Hepatocyte (in vitro differentiated cells): ENCODE data around the gene EXOC3. TPM values are rescaled to one million over a fixed set of nuclear protein-coding genes. Genes with fewer than 3 reads are reported as not detected.

Source experiments
- DNase-seq: peaks from one replicate; pipeline ENCODE4 v3.0.0-alpha.2; 2016; ENCODE audit warnings: low spot score
- H2AFZ ChIP-seq: fragments of 200-600 bp; sonication (generic); 2 replicates; pipeline ENCODE4 v1.6.0; 2016; ENCODE audit warnings: antibody characterized with exemption, mild to moderate bottlenecking
- H3K27ac ChIP-seq: fragments of 200-600 bp; sonication (generic); 2 replicates; pipeline ENCODE4 v1.5.1; 2016; ENCODE audit warnings: mild to moderate bottlenecking
- H3K27me3 ChIP-seq: fragments of 200-600 bp; sonication (generic); 2 replicates; pipeline ENCODE4 v1.6.1; 2016
- H3K36me3 ChIP-seq: fragments of 200-600 bp; sonication (generic); replicated peaks from 2 replicates; pipeline ENCODE4 v1.5.1; 2016; ENCODE audit warnings: low read depth; ENCODE audit not compliant: insufficient read depth
- H3K4me1 ChIP-seq: fragments of 200-600 bp; sonication (generic); 2 replicates; pipeline ENCODE4 v1.5.1; 2016; ENCODE audit warnings: mild to moderate bottlenecking, moderate library complexity; ENCODE audit not compliant: insufficient read depth
- H3K4me2 ChIP-seq: fragments of 200-600 bp; sonication (generic); 2 replicates; pipeline ENCODE4 v1.6.0; 2016
- H3K4me3 ChIP-seq: fragments of 200-600 bp; sonication (generic); 2 replicates; pipeline ENCODE4 v1.5.1; 2016; ENCODE audit warnings: mild to moderate bottlenecking
- H3K79me2 ChIP-seq: fragments of 200-600 bp; sonication (generic); 2 replicates; pipeline ENCODE4 v1.6.0; 2017; ENCODE audit warnings: mild to moderate bottlenecking
- H3K9me2 ChIP-seq: fragments of 200-600 bp; sonication (generic); replicated peaks from 2 replicates; pipeline ENCODE4 v1.6.0; 2017; ENCODE audit warnings: mild to moderate bottlenecking; ENCODE audit not compliant: insufficient read depth
- H3K9me3 ChIP-seq: fragments of 200-600 bp; sonication (generic); 2 replicates; pipeline ENCODE4 v1.5.1; 2016; ENCODE audit warnings: low read depth, mild to moderate bottlenecking
- H4K20me1 ChIP-seq: fragments of 200-600 bp; sonication (generic); 2 replicates; pipeline ENCODE4 v1.6.0; 2016; ENCODE audit warnings: mild to moderate bottlenecking; ENCODE audit not compliant: insufficient read depth, poor library complexity, severe bottlenecking
- CTCF ChIP-seq: fragments of 200-600 bp; sonication (generic); IDR thresholded peaks from 2 replicates; pipeline ENCODE4 v1.5.1; 2016; ENCODE audit warnings: antibody characterized with exemption, mild to moderate bottlenecking; ENCODE audit not compliant: poor library complexity
- EZH2 ChIP-seq: fragments of 200-600 bp; sonication (generic); IDR thresholded peaks from 2 replicates; pipeline ENCODE4 v1.6.1; 2016; ENCODE audit warnings: antibody characterized with exemption, mild to moderate bottlenecking, borderline replicate concordance
- EZH2phosphoT487 ChIP-seq: fragments of 200-600 bp; sonication (generic); IDR thresholded peaks from one replicate; pipeline ENCODE4 v1.6.1; 2018; ENCODE audit warnings: antibody characterized with exemption, mild to moderate bottlenecking, low read depth, moderate library complexity; ENCODE audit not compliant: unreplicated experiment, severe bottlenecking
- whole genome bisulfite sequencing: methylation state at CpG from one replicate; pipeline ENCODE4 v1.1.6; 2016; ENCODE audit warnings: low lambda C conversion rate; ENCODE audit errors: missing lambda C conversion rate; 5-methylcytosine and 5-hydroxymethylcytosine counted together
- polyA plus RNA-seq: library from polyadenylated mRNA; unstranded; fragments of >200 nt; fragmentation: Nextera tagmentation; extraction: Ambion mirVana; gene quantifications from 2 replicates; pipeline ENCODE4 v1.2.1, GENCODE V29; 2016
- total RNA-seq: library from RNA; depleted of rRNA; stranded (reverse); fragments of >200 nt; gene quantifications from 2 replicates; pipeline ENCODE4 v1.2.3, GENCODE V29; 2014

EXOC3 gene
- total and polyA plus RNA-seq, 2 experiments from 2014 or later: 36.1 to 38.3 TPM

DNA sequence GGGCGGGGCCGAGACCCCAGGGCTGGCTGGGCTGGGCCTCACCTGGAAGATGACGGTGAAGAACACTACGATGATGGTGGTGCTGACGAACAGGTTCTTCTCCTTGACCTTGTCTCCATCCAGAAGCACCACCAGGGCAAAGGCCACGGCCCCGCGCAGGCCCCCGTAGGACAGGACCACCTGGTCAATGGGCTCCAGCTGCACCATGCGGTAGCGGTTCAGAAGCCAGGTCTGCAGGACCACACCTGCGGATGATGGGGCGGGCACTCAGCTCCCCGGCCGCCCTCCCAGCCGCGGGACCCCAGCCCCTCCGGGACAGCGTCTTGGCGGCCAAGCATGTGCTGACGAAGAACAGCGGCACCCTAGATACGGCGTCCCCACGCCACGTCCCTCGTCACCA is 39.5 kb downstream of the EXOC3 start:
- Histone ChIP-seq H3K27ac (no peak overlapping the region), H2AFZ (no peak overlapping the region), H4K20me1 (no peaks in the 10 kb centered on the region), H3K9me3 (no peaks in the 10 kb centered on the region), H3K36me3 (no peaks in the 10 kb centered on the region), H3K9me2 (no peaks in the 10 kb centered on the region), H3K79me2 (no peaks in the 10 kb centered on the region), H3K4me1 (no peaks in the 10 kb centered on the region), H3K4me2 (no peak overlapping the region), H3K4me3 (no peak overlapping the region), H3K27me3 (no peaks in the 10 kb centered on the region)
- WGBS: 97% methylated on average over 14 of the region's 27 CpGs
- no peak for TF ChIP-seq EZH2
- no peak for TF ChIP-seq EZH2phosphoT487
- TF ChIP-seq CTCF: no peak
- DNase-seq: no peak

DNA sequence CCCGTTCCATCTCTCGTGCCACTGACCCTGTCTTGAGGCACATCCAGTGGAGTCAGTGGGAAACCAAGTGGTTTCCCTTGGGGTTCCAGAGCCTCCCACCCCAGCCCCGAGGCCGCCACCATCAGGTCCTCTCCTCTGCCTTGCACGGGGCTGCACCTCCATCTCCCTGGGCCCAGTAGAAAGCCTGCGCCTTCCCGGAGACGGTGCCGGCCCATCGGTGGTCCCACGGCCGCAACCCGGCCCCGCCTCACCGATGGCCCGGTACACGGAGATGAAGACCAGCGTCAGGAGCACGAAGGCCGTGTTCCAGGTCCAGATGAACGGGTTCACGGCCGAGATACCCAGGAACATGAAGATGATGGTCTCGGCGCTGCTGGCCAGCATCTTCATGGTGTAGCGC is 40.0 kb downstream of the EXOC3 start:
- WGBS: 97% methylated on average over 26 of the region's 26 CpGs
- Histone ChIP-seq H3K9me3 (no peaks in the 10 kb centered on the region), H3K27me3 (no peaks in the 10 kb centered on the region), H4K20me1 (no peaks in the 10 kb centered on the region), H3K36me3 (no peaks in the 10 kb centered on the region), H3K27ac (no peak overlapping the region), H3K4me3 (no peak overlapping the region), H3K79me2 (no peaks in the 10 kb centered on the region), H3K9me2 (no peaks in the 10 kb centered on the region), H3K4me1 (no peaks in the 10 kb centered on the region), H3K4me2 (no peak overlapping the region), H2AFZ (no peak overlapping the region)
- TF ChIP-seq CTCF: no peak
- TF ChIP-seq EZH2phosphoT487: no peak
- no peak for TF ChIP-seq EZH2
- DNase-seq: no peak

GRCh38 chr5:483434-484140 is 40.6 kb downstream of the EXOC3 start:
- Histone ChIP-seq H3K27ac (no peak overlapping the region), H3K4me2 (no peak overlapping the region), H2AFZ (no peak overlapping the region), H3K27me3 (no peaks in the 10 kb centered on the region), H3K4me1 (no peaks in the 10 kb centered on the region), H3K79me2 (no peaks in the 10 kb centered on the region), H4K20me1 (no peaks in the 10 kb centered on the region), H3K4me3 (no peak overlapping the region), H3K36me3 (no peaks in the 10 kb centered on the region), H3K9me2 (no peaks in the 10 kb centered on the region), H3K9me3 (no peaks in the 10 kb centered on the region)
- 95% methylated on average over 31 of the region's 34 CpGs for WGBS
- no peak for DNase-seq
- TF ChIP-seq EZH2phosphoT487 (no peak), CTCF (no peak), EZH2 (no peak)
